Neural cell (in vitro differentiated cells): ENCODE data around the gene MAD1L1. TPM values are rescaled to one million over a fixed set of nuclear protein-coding genes. Genes with fewer than 3 reads are reported as not detected.

Source experiments
- H2AFZ ChIP-seq: fragments of 200-600, 300-800 bp; sonication (generic), shearing (Covaris generic); 2 replicates; pipeline ENCODE4 v1.6.0; 2014; ENCODE audit warnings: low read depth, mild to moderate bottlenecking, antibody characterized with exemption, low read length, moderate library complexity
- H3F3A ChIP-seq: fragments of 200-600 bp; shearing (Covaris generic); 2 replicates; pipeline ENCODE4 v1.6.1; 2016; ENCODE audit warnings: mild to moderate bottlenecking, moderate library complexity, mixed read lengths, antibody characterized with exemption, low read length; ENCODE audit not compliant: insufficient read depth, poor library complexity, severe bottlenecking
- H3K27ac ChIP-seq: fragments of 200-600, 300-800 bp; sonication (generic), shearing (Covaris generic); 2 replicates; pipeline ENCODE4 v1.5.1; 2014; ENCODE audit warnings: mild to moderate bottlenecking, low read length, moderate library complexity
- H3K27me3 ChIP-seq: fragments of 300-800, 200-600 bp; sonication (generic), shearing (Covaris generic); 2 replicates; pipeline ENCODE4 v1.6.0; 2014; ENCODE audit warnings: mild to moderate bottlenecking, low read depth, low read length, moderate library complexity; ENCODE audit not compliant: insufficient read depth
- H3K36me3 ChIP-seq: fragments of 300-800, 200-600 bp; sonication (generic), shearing (Covaris generic); 2 replicates; pipeline ENCODE4 v1.5.1; 2014; ENCODE audit warnings: mild to moderate bottlenecking, antibody characterized with exemption, low read length, moderate library complexity; ENCODE audit not compliant: insufficient read depth
- H3K4me2 ChIP-seq: fragments of 300-800, 200-600 bp; sonication (generic), shearing (Covaris generic); 2 replicates; pipeline ENCODE4 v1.6.0; 2014; ENCODE audit warnings: mild to moderate bottlenecking, low read length
- H3K4me3 ChIP-seq: fragments of 300-800, 200-600 bp; sonication (generic), shearing (Covaris generic); 2 replicates; pipeline ENCODE4 v1.5.1; 2014; ENCODE audit warnings: mild to moderate bottlenecking, low read length, moderate library complexity
- H3K79me2 ChIP-seq: fragments of 200-600 bp; shearing (Covaris generic); replicated peaks from 2 replicates; pipeline ENCODE4 v1.6.0; 2014; ENCODE audit warnings: mild to moderate bottlenecking, low read length, moderate library complexity; ENCODE audit not compliant: insufficient read depth
- H3K9ac ChIP-seq: fragments of 300-800, 200-600 bp; sonication (generic), shearing (Covaris generic); 2 replicates; pipeline ENCODE4 v1.6.1; 2016; ENCODE audit warnings: mild to moderate bottlenecking, low read length, mixed read lengths
- H3K9me2 ChIP-seq: fragments of 200-600 bp; shearing (Covaris generic); 2 replicates; pipeline ENCODE4 v1.6.1; 2016; ENCODE audit warnings: mild to moderate bottlenecking, low read length, mixed read lengths; ENCODE audit not compliant: insufficient read depth
- H3K9me3 ChIP-seq: fragments of 200-600, 300-800 bp; sonication (generic), shearing (Covaris generic); 2 replicates; pipeline ENCODE4 v1.6.1; 2016; ENCODE audit warnings: mild to moderate bottlenecking, mixed run types, low read length, moderate library complexity, mixed read lengths
- H4K20me1 ChIP-seq: fragments of 200-600 bp; shearing (Covaris generic); 2 replicates; pipeline ENCODE4 v1.6.1; 2016; ENCODE audit warnings: mild to moderate bottlenecking, mixed run types; ENCODE audit not compliant: insufficient read depth
- CTCF ChIP-seq: fragments of 450-650 bp; IDR thresholded peaks from 2 replicates; pipeline ENCODE4 v1.5.1; 2014; ENCODE audit warnings: antibody characterized with exemption, mild to moderate bottlenecking, moderate library complexity; ENCODE audit not compliant: poor library complexity, severe bottlenecking
- EP300 ChIP-seq: fragments of 450-650 bp; conservative IDR thresholded peaks from 2 replicates; pipeline ENCODE4 v1.6.1; 2014; ENCODE audit warnings: antibody characterized with exemption, mild to moderate bottlenecking, moderate library complexity; ENCODE audit not compliant: poor library complexity, severe bottlenecking
- EZH2 ChIP-seq: fragments of 200-600, 300-800 bp; shearing (Covaris generic), sonication (generic); IDR thresholded peaks from 2 replicates; pipeline ENCODE4 v1.6.1; 2014; ENCODE audit warnings: antibody characterized with exemption, low read length, borderline replicate concordance, mild to moderate bottlenecking; ENCODE audit not compliant: insufficient read depth, poor library complexity, severe bottlenecking
- MXI1 ChIP-seq: fragments of 450-650 bp; conservative IDR thresholded peaks from 2 replicates; pipeline ENCODE4 v1.6.1; 2014; ENCODE audit warnings: antibody characterized with exemption, mild to moderate bottlenecking; ENCODE audit not compliant: poor library complexity, severe bottlenecking
- POLR2AphosphoS5 ChIP-seq: IDR thresholded peaks from 2 replicates; pipeline ENCODE4 v1.6.1; 2012
- RAD21 ChIP-seq: fragments of 450-650 bp; conservative IDR thresholded peaks from 2 replicates; pipeline ENCODE4 v1.6.1; 2014; ENCODE audit warnings: antibody characterized with exemption, mild to moderate bottlenecking, moderate library complexity
- REST ChIP-seq: IDR thresholded peaks from 2 replicates; pipeline ENCODE4 v1.6.1; 2012; ENCODE audit warnings: borderline replicate concordance
- SMC3 ChIP-seq: fragments of 450-650 bp; conservative IDR thresholded peaks from 2 replicates; pipeline ENCODE4 v1.6.1; 2014; ENCODE audit warnings: antibody characterized with exemption, mild to moderate bottlenecking, moderate library complexity; ENCODE audit not compliant: poor library complexity
- TAF1 ChIP-seq: IDR thresholded peaks from 2 replicates; pipeline ENCODE4 v1.6.1; 2012; ENCODE audit warnings: low read depth
- polyA plus RNA-seq: library from polyadenylated mRNA; depleted of rRNA; stranded (reverse); fragments of >200 nt; gene quantifications from 2 replicates; pipeline ENCODE4 v1.2.3, GENCODE V29; 2014

MAD1L1 gene
- polyA plus RNA-seq, 1 donor from 2014 or later = 31.4 TPM

- no peak overlapping the region for H2AFZ ChIP-seq
- H3F3A ChIP-seq = no peaks in the 10 kb centered on the region
- H3K27me3 ChIP-seq = no peaks in the 10 kb centered on the region
- no peaks in the 10 kb centered on the region for H3K9me2 ChIP-seq
- TF ChIP-seq SMC3 (no peak), MXI1 (no peak), EP300 (no peak), POLR2AphosphoS5 (no peak), CTCF (no peak), TAF1 (no peak), RAD21 (no peak), EZH2 (no peak), REST (no peak)
- no peak overlapping the region for H3K9ac ChIP-seq
- no peak overlapping the region for H3K4me2 ChIP-seq
- H4K20me1 ChIP-seq = no peaks in the 10 kb centered on the region
- H3K9me3 ChIP-seq = no peaks in the 10 kb centered on the region
- H3K27ac ChIP-seq = no peak overlapping the region
- H3K36me3 ChIP-seq = no peaks in the 10 kb centered on the region
- H3K79me2 ChIP-seq = no peaks in the 10 kb centered on the region
- H3K4me3 ChIP-seq = no peak overlapping the region
These were observed 375.8 kb downstream of the MAD1L1 start for GRCh38 chr7:1856888-1857441.

GRCh38 chr7:1856161-1856887 is 376.4 kb downstream of the MAD1L1 start:
- no peaks in the 10 kb centered on the region for H3F3A ChIP-seq
- H3K79me2 ChIP-seq = no peaks in the 10 kb centered on the region
- no peak overlapping the region for H3K27ac ChIP-seq
- no peak overlapping the region for H3K4me3 ChIP-seq
- H4K20me1 ChIP-seq = no peaks in the 10 kb centered on the region
- no peaks in the 10 kb centered on the region for H3K36me3 ChIP-seq
- H2AFZ ChIP-seq = no peak overlapping the region
- H3K4me2 ChIP-seq = no peak overlapping the region
- no peak overlapping the region for H3K9ac ChIP-seq
- H3K9me3 ChIP-seq = no peaks in the 10 kb centered on the region
- H3K27me3 ChIP-seq = no peaks in the 10 kb centered on the region
- H3K9me2 ChIP-seq = no peaks in the 10 kb centered on the region
- TF ChIP-seq TAF1 (no peak), SMC3 (no peak), MXI1 (no peak), CTCF (no peak), EZH2 (no peak), RAD21 (no peak), REST (no peak), EP300 (no peak), POLR2AphosphoS5 (no peak)
